WI38 (cell line): ENCODE measurements around the gene DYNLT1.

ENCODE experiments used
- H3K4me3 ChIP-seq: 2 replicates; pipeline ENCODE4 v1.5.1; 2011; ENCODE audit warnings: low read depth, mild to moderate bottlenecking, control low read depth, low read length
- TF ChIP-seq, protein P1 (sequence below): IDR thresholded peaks from 2 replicates; pipeline ENCODE4 v1.5.1; 2012; ENCODE audit warnings: low read depth, mild to moderate bottlenecking, control low read depth, low read length

The DYNLT1 gene

DNA sequence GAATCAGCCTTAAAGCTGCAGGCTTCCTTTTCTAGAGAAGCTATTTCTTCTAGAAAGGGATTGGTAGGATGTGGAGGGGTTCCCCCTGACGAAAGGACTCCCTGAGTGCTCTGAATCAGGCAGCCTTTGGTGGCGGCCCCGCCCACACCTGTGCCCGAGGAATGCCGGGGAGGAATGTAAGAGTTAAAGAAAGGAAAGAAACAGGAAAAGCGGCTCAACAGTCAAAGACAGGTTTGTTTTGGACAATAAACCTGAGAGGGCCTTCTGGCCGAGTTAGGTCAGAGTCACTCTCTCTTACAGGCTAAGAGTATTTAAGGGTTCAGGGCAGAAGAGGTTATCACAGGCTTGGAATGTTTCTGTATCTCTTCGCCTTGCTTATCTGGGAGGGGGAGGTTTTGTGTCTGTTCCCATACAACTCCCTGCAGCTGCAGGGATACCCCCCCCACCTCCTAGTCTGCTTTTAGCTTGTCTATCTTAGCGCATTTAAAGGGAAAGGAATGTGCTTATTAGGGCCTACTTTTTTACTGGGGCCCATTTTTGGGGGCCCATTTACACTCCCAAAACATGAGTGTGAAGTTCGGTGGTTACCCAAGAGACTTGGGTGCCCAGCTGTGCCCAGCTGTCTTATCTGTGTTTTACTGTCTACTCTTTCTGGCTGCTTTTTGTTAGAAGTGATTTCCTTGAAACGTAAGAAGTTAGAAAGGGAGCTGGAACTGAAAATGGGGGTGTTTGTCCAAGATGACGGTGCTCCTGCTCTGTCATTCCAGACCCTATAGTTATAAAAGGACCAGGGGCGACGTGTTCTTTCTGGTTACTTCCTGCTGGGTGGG lies 32.8 kb downstream of the DYNLT1 start:
- H3K4me3 ChIP-seq: no peak overlapping the region
- TF ChIP-seq, protein P1, sequence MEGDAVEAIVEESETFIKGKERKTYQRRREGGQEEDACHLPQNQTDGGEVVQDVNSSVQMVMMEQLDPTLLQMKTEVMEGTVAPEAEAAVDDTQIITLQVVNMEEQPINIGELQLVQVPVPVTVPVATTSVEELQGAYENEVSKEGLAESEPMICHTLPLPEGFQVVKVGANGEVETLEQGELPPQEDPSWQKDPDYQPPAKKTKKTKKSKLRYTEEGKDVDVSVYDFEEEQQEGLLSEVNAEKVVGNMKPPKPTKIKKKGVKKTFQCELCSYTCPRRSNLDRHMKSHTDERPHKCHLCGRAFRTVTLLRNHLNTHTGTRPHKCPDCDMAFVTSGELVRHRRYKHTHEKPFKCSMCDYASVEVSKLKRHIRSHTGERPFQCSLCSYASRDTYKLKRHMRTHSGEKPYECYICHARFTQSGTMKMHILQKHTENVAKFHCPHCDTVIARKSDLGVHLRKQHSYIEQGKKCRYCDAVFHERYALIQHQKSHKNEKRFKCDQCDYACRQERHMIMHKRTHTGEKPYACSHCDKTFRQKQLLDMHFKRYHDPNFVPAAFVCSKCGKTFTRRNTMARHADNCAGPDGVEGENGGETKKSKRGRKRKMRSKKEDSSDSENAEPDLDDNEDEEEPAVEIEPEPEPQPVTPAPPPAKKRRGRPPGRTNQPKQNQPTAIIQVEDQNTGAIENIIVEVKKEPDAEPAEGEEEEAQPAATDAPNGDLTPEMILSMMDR: no peak

GRCh38 chr6:158611039-158611438 lies 33.5 kb downstream of the DYNLT1 start:
- H3K4me3 ChIP-seq: no peak overlapping the region
- TF ChIP-seq, protein P1: no peak

DNA sequence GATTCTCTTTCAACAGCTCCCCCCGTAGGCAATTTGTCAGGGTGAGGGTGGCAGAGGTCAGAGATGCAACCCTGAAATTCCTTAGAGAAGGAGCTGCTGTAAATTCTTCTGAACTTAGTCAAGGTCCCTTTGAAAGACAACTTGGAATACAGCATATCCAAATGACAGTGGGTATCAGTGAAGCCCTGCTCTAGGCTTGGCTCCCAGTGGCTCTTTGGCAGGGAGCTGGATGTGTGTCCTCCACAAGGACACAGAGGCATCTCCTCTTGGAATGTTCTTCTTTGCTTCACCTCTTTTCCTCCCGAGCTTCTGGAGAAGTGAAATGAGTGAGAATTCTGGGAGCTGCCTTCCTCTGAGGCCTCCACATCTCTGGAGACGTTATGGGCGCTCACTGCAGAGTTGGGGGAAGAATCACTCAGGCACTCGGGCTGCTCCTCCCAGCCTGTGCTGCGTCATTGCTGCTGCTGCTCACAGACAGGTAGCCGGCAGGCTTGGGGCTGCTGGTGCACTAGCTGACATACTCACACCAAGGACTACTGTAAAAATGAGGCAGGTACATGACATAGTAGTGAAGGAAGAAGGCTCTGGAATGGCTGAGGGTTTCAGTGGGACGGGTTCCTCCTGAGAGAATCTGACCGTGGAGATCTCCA lies 34.1 kb downstream of the DYNLT1 start:
- TF ChIP-seq, protein P1: no peak
- H3K4me3 ChIP-seq: no peak overlapping the region

DNA sequence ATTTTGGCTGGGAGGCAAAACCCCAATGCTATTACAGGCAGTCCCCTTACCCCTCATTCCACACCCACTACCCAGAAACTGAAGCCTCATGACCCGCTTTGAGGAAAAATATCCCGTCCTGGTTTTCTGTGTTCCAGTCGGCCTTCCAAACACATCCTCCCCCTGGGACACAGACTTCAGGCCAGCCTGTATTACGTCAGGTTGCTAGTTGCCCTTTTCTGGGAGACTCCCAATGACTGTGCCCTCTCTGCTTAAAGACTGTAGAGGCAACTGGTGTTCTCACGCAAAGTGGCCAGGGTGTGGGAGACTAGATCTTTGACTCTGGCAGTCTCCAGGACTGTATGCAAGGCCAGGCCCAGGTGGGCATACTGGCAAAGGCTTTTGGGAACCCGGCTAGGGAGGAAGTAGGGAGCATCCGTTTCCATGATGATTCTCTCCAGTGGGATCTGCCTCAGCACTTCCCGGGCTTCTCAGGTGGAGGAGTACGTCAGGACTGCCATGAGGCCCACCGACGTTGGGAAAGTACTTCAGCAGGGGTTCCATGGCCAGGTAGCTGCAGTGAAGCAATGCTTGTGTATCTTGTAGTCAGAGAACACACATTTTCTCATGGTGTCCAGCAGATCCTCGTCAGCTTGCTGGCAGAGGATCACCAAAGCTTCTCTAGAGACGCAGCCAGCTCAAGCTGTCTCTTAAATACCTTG lies 34.9 kb downstream of the DYNLT1 start:
- TF ChIP-seq, protein P1: no peak
- H3K4me3 ChIP-seq: no peak overlapping the region

GRCh38 chr6:158608221-158608620 lies 36.3 kb downstream of the DYNLT1 start:
- TF ChIP-seq, protein P1: no peak
- no peak overlapping the region for H3K4me3 ChIP-seq

DNA sequence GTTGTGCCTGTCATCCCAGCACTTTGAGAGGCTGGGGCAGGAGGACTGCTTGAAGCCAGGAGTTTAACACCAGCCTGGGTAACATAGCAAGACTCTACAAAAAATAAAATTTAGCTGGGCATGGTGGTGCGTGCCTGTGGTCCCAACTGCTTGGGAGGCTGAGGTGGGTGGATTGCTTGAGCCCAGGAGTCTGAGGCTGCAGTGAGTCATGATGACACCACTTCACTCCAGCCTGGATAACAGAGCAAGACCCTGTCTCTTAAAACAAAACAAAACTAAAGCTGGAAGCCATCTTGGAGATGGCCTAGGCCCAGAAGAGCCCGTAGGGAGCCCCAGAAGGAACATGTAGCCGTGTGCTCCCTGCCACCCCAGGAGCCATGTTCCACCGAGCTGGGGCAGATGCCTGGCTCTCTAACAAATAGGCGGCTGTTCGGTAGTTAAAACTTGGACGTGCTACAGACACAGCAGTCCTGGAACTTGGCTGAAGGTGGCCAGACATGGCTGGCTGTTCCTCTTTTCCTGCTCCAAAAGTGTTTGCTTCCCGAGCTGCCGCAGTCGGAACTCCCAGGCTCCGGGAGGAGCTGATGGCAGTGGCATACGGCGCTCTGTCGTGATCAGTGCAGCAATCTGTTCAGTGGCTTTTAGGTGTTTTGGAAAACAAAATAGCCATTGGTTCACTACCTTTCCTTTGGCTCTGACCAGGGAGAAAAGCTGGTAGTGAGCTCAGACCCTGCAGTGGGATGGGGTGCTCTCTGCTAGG lies 37.0 kb downstream of the DYNLT1 start:
- no peak overlapping the region for H3K4me3 ChIP-seq
- TF ChIP-seq, protein P1: no peak
